Lower leg skin (tissue), 3 donors: ENCODE results near the gene AHCYL1.

ENCODE experiments used
- CTCF ChIP-seq, 3 donors: fragments of 450-650 bp; IDR thresholded peaks; one replicate each; pipeline ENCODE4 v1.5.1; 2016; ENCODE audit warnings: antibody characterized with exemption in 3 of 3, mild to moderate bottlenecking in 3 of 3, moderate library complexity in 2 of 3
- POLR2A ChIP-seq, 2 donors: fragments of 450-650 bp; IDR thresholded peaks; one replicate each; pipeline ENCODE4 v1.6.1; 2016 to 2017; ENCODE audit warnings: antibody characterized with exemption in 2 of 2, mild to moderate bottlenecking in 1 of 2, moderate library complexity in 1 of 2

GRCh38 chr1:110018396-110018795 lies 33.8 kb downstream of the AHCYL1 start:
- TF ChIP-seq POLR2A (IDR thresholded peaks at IDR 0.05) = no peak
- TF ChIP-seq CTCF (IDR thresholded peaks at IDR 0.05) = no peak
